ENCODE data around the gene TSN. TPM values are rescaled to one million over a fixed set of nuclear protein-coding genes. Genes with fewer than 3 reads are reported as not detected.

TSN gene
- total and polyA plus RNA-seq, 10 of the 15 experiments (the other 5 are each of a cell fraction or from before 2014, with no cell fraction given), result 45.6 to 102 (median 59.2) TPM

DNA sequence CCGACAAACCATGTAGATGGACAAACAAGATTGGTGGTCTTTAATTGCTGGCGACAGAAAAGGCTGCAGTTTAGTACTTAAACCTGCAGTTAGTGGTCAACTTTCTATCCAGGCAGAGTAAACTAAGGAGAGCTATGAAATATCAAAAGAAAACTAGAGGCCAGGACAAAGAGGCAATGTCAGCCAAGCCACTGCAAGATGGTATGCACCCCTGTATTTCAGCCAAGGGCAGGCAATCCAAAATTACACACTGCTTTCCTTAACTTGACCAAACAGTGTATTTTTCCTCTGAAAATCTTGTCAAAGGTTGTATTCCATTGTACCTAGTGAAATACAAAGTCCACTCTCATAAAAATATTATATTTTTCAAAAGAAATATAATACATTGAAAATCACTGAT lies 28.1 kb upstream of the TSN start (continued):
- TF ChIP-seq, protein P1, sequence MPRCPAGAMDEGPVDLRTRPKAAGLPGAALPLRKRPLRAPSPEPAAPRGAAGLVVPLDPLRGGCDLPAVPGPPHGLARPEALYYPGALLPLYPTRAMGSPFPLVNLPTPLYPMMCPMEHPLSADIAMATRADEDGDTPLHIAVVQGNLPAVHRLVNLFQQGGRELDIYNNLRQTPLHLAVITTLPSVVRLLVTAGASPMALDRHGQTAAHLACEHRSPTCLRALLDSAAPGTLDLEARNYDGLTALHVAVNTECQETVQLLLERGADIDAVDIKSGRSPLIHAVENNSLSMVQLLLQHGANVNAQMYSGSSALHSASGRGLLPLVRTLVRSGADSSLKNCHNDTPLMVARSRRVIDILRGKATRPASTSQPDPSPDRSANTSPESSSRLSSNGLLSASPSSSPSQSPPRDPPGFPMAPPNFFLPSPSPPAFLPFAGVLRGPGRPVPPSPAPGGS (IDR thresholded peaks at IDR 0.05; ENCODE audit: borderline replicate concordance, insufficient read depth, low read depth, low read length, poor library complexity, severe bottlenecking), result no peak
- TF ChIP-seq MEF2A (IDR thresholded peaks at IDR 0.05; ENCODE audit: insufficient read depth, low read depth, low read length) (no peak), MTA2 (IDR thresholded peaks at IDR 0.05; ENCODE audit: low read depth) (no peak), SREBF1 (IDR thresholded peaks at IDR 0.05; ENCODE audit: low read length) (no peak), SUZ12 (IDR thresholded peaks at IDR 0.05; ENCODE audit: unreplicated experiment) (no peak), NFXL1 (IDR thresholded peaks at IDR 0.05; ENCODE audit: borderline replicate concordance) (no peak)

DNA sequence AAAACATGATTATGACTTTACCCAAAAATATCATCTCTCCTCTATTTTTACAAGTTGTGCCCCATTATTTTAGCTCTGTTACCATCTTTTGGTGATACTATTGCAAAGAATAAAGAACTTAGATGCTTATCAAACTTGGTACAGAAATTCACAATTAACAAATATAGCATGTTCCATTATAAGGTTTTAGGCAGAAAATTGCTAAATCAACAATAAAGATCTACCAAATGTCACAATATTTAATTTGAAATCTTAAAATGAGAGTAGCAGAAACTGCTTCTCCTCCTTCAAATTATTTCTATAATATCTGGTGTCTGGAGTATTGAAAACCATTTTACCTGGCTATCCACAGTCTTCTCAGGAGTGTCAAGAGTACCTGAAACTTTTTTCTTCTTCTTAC lies 27.5 kb upstream of the TSN start:
- intact Hi-C loops (cut with micrococcal nuclease; ENCODE audit: unreplicated experiment), result no loop called here
- FAIRE-seq (no peak), ATAC-seq (no peak), DNase-seq (ENCODE audit: low read depth, low spot score) (no peak)
- Histone ChIP-seq H2AFZ (ENCODE audit: control insufficient read depth, low read depth, low read length) (no peak overlapping the region), H3K4me3 (no peak overlapping the region), H3K9ac (ENCODE audit: control insufficient read depth, insufficient read depth, low read length) (no peak overlapping the region), H3K79me2 (ENCODE audit: control insufficient read depth, insufficient read depth, low read length) (no peaks in the 10 kb centered on the region; the same call in 1 of the 2 replicates), H3K27me3 (replicated peaks in 1 of 2; ENCODE audit: control insufficient read depth in 2 of 2, insufficient read depth in 2 of 2, low read length in 1 of 2) (no peaks in the 10 kb centered on the region), H3K4me1 (ENCODE audit: control insufficient read depth, insufficient read depth, low read length) (no peaks in the 10 kb centered on the region), H3K9me3 (replicated peaks; ENCODE audit: control insufficient read depth, insufficient read depth, low read length) (no peaks in the 10 kb centered on the region), H3K27ac (ENCODE audit: control insufficient read depth, insufficient read depth) (no peak overlapping the region), H3K4me2 (ENCODE audit: control insufficient read depth, insufficient read depth) (no peak overlapping the region), H4K20me1 (ENCODE audit: control insufficient read depth, insufficient read depth) (no peaks in the 10 kb centered on the region), H3K36me3 (ENCODE audit: control insufficient read depth in 2 of 2, insufficient read depth in 2 of 2, low read length in 1 of 2) (peaks cover 10 to 27% of the 10 kb centered on the region in 2 experiments)
- in situ Hi-C loops (cut with MboI), result no loop called here
- BruUV-seq (replicated peaks), result no TSS peak
- TF ChIP-seq, protein P2, sequence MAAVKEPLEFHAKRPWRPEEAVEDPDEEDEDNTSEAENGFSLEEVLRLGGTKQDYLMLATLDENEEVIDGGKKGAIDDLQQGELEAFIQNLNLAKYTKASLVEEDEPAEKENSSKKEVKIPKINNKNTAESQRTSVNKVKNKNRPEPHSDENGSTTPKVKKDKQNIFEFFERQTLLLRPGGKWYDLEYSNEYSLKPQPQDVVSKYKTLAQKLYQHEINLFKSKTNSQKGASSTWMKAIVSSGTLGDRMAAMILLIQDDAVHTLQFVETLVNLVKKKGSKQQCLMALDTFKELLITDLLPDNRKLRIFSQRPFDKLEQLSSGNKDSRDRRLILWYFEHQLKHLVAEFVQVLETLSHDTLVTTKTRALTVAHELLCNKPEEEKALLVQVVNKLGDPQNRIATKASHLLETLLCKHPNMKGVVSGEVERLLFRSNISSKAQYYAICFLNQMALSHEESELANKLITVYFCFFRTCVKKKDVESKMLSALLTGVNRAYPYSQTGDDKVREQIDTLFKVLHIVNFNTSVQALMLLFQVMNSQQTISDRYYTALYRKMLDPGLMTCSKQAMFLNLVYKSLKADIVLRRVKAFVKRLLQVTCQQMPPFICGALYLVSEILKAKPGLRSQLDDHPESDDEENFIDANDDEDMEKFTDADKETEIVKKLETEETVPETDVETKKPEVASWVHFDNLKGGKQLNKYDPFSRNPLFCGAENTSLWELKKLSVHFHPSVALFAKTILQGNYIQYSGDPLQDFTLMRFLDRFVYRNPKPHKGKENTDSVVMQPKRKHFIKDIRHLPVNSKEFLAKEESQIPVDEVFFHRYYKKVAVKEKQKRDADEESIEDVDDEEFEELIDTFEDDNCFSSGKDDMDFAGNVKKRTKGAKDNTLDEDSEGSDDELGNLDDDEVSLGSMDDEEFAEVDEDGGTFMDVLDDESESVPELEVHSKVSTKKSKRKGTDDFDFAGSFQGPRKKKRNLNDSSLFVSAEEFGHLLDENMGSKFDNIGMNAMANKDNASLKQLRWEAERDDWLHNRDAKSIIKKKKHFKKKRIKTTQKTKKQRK (IDR thresholded peaks at IDR 0.05; ENCODE audit: low read depth, low read length), result no peak
- TF ChIP-seq DPF2 (IDR thresholded peaks at IDR 0.05) (no peak), STAT3 (IDR thresholded peaks at IDR 0.05; ENCODE audit: low read depth, low read length) (no peak), RFX5 (IDR thresholded peaks at IDR 0.05; ENCODE audit: low read depth, low read length) (no peak), KLF5 (IDR thresholded peaks at IDR 0.05; ENCODE audit: partially characterized antibody) (no peak)
- TF ChIP-seq, protein P3, sequence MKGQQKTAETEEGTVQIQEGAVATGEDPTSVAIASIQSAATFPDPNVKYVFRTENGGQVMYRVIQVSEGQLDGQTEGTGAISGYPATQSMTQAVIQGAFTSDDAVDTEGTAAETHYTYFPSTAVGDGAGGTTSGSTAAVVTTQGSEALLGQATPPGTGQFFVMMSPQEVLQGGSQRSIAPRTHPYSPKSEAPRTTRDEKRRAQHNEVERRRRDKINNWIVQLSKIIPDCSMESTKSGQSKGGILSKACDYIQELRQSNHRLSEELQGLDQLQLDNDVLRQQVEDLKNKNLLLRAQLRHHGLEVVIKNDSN (IDR thresholded peaks at IDR 0.05; ENCODE audit: borderline replicate concordance, extremely low read length, insufficient read depth, low read depth, low read length), result no peak
- RAD21 ChIA-PET (ENCODE audit: unreplicated experiment), result no interaction called here
- CTCF ChIA-PET, result interaction anchor here (1.3 kb wide), 1 partner anchor 220 kb away, joined by 4 read pairs; no protein-coding TSS in a partner anchor
- POLR2A ChIA-PET, result interaction anchor here (2.1 kb wide), 1 partner anchor 9 kb away, joined by 8 read pairs; the partner anchor contains the start of gene NIFK
- SMC1A ChIA-PET (ENCODE audit: uncharacterized antibody, unreplicated experiment), result interaction anchor here (0.8 kb wide), 1 partner anchor 25 kb away, joined by 3 read pairs; no protein-coding TSS in a partner anchor
